Activated CD8-positive, alpha-beta T cell treated with anti-CD3 and anti-CD28 coated beads for 36 hours (primary cell): Measurements from ENCODE around the gene MFAP3. TPM values are rescaled to one million over a fixed set of nuclear protein-coding genes. Genes with fewer than 3 reads are reported as not detected.

Experiments
- ATAC-seq: fragments of 200-7000 bp; cut with Tn5 transposase; one replicate; pipeline ENCODE4 v1.10.0; 2021; ENCODE audit warnings: mild to moderate bottlenecking, moderate library complexity
- CTCF ChIA-PET: fragments of 350-600 bp; sonication (Branson Sonifier 250); formaldehyde crosslinking; loops from one replicate; lab custom pipeline; 2021; ENCODE audit warnings: antibody characterized with exemption; lab: Charles Lee
- POLR2A ChIA-PET: fragments of 350-600 bp; sonication (Branson Sonifier 250); formaldehyde crosslinking; loops from one replicate; lab custom pipeline; 2021; ENCODE audit warnings: antibody characterized with exemption; lab: Charles Lee
- DNase-seq: peaks from one replicate; pipeline ENCODE4 v3.0.0-alpha.2; 2020
- H3K27ac Mint-ChIP-seq: one replicate; pipeline ENCODE4 v1.8.0; 2021; ENCODE audit warnings: mild to moderate bottlenecking, mixed read lengths
- H3K27me3 Mint-ChIP-seq: one replicate; pipeline ENCODE4 v1.8.0; 2021; ENCODE audit warnings: mixed read lengths
- H3K36me3 Mint-ChIP-seq: one replicate; pipeline ENCODE4 v1.8.0; 2021; ENCODE audit warnings: low read depth, mixed read lengths
- H3K4me1 Mint-ChIP-seq: one replicate; pipeline ENCODE4 v1.8.0; 2021; ENCODE audit warnings: low read depth, mixed read lengths
- H3K4me3 Mint-ChIP-seq: one replicate; pipeline ENCODE4 v1.8.0; 2021; ENCODE audit warnings: mild to moderate bottlenecking, moderate library complexity, mixed read lengths
- H3K9me3 Mint-ChIP-seq: one replicate; pipeline ENCODE4 v1.8.0; 2021; ENCODE audit warnings: mixed read lengths
- intact Hi-C: fragments of 100-400 bp; cut with micrococcal nuclease; formaldehyde crosslinking; loops from one replicate; pipeline ENCODE4 v1.10.0; 2022
- total RNA-seq, 2 experiments: library from RNA; stranded (reverse); gene quantifications; one replicate each; pipeline ENCODE4 v1.2.3, GENCODE V29; 2021
- TF ChIP-seq, protein P1 (sequence below): fragments of 200-600 bp; IDR thresholded peaks from one replicate; pipeline ENCODE4 v1.8.0; 2022; ENCODE audit warnings: antibody characterized with exemption, mild to moderate bottlenecking

MFAP3 gene
- total RNA-seq, 2 experiments from 2014 or later = 10.0 to 12.1 TPM

DNA sequence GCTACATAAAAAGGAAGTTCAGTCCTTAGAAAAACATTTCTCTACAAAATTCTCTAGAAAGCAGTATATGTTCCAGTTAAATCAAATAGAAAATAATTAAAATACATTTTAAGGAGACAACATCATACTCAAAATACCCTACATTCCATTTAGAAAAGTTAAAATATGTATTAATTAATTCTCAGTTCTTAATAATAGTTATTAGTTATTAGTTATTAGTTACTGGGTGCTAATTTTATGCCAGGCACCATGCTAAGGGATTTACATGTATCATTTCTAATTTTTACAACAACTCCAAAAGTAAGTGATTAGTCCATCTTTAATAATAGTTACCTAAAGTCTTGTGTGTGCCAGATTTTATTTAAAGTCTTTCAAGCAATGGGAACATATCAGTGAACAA is 38.1 kb upstream of the MFAP3 start:
- Mint-ChIP-seq H3K36me3 (peaks cover 31% of the 10 kb centered on the region), H3K4me1 (no peaks in the 10 kb centered on the region), H3K9me3 (no peaks in the 10 kb centered on the region), H3K4me3 (no peak overlapping the region), H3K27me3 (no peaks in the 10 kb centered on the region), H3K27ac (no peak overlapping the region)
- CTCF ChIA-PET = no interaction called here
- intact Hi-C loops = no loop called here
- no peak for ATAC-seq
- no peak for DNase-seq
- TF ChIP-seq, protein P1, sequence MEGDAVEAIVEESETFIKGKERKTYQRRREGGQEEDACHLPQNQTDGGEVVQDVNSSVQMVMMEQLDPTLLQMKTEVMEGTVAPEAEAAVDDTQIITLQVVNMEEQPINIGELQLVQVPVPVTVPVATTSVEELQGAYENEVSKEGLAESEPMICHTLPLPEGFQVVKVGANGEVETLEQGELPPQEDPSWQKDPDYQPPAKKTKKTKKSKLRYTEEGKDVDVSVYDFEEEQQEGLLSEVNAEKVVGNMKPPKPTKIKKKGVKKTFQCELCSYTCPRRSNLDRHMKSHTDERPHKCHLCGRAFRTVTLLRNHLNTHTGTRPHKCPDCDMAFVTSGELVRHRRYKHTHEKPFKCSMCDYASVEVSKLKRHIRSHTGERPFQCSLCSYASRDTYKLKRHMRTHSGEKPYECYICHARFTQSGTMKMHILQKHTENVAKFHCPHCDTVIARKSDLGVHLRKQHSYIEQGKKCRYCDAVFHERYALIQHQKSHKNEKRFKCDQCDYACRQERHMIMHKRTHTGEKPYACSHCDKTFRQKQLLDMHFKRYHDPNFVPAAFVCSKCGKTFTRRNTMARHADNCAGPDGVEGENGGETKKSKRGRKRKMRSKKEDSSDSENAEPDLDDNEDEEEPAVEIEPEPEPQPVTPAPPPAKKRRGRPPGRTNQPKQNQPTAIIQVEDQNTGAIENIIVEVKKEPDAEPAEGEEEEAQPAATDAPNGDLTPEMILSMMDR = no peak
- POLR2A ChIA-PET = no interaction called here

DNA sequence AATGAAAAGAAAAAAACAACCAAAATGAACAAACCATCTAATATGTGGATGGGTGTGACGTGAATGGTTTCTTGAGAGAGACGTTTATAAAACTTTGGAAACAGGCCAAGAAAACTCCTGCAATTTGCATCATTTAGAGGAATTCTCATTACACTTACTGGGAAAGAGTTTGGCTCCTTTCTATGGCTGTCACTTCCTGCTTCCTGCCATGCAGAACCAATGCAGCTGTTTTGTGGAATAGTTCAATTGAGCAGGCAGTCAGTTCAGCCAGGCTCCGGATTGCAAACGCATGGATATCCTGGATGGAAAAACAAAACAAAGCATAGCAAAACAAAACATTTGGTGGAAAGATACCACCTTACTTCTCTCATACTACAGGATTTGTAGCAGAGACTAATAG is 36.7 kb upstream of the MFAP3 start:
- H3K27me3 Mint-ChIP-seq = no peaks in the 10 kb centered on the region
- DNase-seq (no peak), ATAC-seq (no peak)
- peaks cover 27% of the 10 kb centered on the region for H3K36me3 Mint-ChIP-seq
- intact Hi-C loops = no loop called here
- TF ChIP-seq, protein P1 = no peak
- H3K27ac Mint-ChIP-seq = no peak overlapping the region
- ChIA-PET POLR2A (no interaction called here), CTCF (no interaction called here)
- H3K4me1 Mint-ChIP-seq = no peaks in the 10 kb centered on the region
- H3K4me3 Mint-ChIP-seq = no peak overlapping the region
- no peaks in the 10 kb centered on the region for H3K9me3 Mint-ChIP-seq

DNA sequence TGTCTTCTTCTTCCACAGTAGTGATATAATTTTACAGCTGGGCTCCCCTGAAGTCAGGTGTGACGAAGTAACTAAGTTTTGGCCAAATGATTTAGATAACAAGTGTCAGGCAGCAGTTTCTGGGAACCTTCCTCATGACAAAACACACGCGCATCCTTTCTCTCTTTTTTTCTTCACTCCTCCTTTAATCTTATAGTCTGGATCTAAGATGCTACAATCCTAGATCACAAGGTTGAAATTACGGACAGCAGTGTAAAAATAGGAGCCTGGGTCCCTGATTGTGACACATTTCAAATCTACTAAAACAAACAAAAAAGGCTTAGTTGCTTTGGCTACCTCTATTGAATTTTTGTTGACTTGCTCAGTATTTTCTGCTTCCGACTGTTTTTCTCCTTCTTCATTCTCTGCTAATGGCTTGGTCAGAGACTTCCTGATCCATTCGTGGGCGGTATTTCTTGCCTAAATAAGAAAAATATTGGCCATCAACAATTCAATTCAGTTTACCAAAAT is 36.2 kb upstream of the MFAP3 start:
- Mint-ChIP-seq H3K27ac (no peak overlapping the region), H3K4me3 (no peak overlapping the region), H3K4me1 (no peaks in the 10 kb centered on the region), H3K36me3 (peaks cover 23% of the 10 kb centered on the region), H3K9me3 (no peaks in the 10 kb centered on the region), H3K27me3 (no peaks in the 10 kb centered on the region)
- ChIA-PET CTCF (no interaction called here), POLR2A (no interaction called here)
- TF ChIP-seq, protein P1 = no peak
- no peak for ATAC-seq
- DNase-seq = no peak
- intact Hi-C loops = no loop called here

DNA sequence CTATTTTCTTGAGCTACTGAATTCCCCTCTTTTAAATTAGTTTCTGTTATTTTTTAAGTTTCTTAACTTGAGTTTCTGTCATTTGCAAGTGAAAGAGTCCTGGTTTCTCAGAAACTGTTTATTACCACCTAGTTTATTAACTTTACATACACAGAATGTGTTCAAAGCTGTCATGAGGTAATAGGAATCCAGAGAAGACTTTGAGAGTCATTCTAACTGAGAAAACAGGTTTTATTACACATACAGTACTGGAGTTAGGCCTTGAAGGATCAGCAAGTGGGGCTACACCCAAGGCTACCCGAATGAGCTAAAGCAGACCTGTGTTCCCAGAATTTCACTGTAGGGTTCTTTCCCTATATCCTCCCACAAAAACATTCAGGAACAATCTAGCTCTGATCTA is 33.1 kb upstream of the MFAP3 start:
- H3K4me3 Mint-ChIP-seq = no peak overlapping the region
- TF ChIP-seq, protein P1 = no peak
- no peak overlapping the region for H3K27ac Mint-ChIP-seq
- DNase-seq = no peak
- peaks cover 9% of the 10 kb centered on the region for H3K36me3 Mint-ChIP-seq
- intact Hi-C loops = no loop called here
- H3K27me3 Mint-ChIP-seq = no peaks in the 10 kb centered on the region
- ChIA-PET POLR2A (no interaction called here), CTCF (interaction anchor here (1.0 kb wide), 1 partner anchor 67 kb away, joined by 3 read pairs; no protein-coding TSS in a partner anchor)
- no peaks in the 10 kb centered on the region for H3K4me1 Mint-ChIP-seq
- H3K9me3 Mint-ChIP-seq = no peaks in the 10 kb centered on the region
- no peak for ATAC-seq

DNA sequence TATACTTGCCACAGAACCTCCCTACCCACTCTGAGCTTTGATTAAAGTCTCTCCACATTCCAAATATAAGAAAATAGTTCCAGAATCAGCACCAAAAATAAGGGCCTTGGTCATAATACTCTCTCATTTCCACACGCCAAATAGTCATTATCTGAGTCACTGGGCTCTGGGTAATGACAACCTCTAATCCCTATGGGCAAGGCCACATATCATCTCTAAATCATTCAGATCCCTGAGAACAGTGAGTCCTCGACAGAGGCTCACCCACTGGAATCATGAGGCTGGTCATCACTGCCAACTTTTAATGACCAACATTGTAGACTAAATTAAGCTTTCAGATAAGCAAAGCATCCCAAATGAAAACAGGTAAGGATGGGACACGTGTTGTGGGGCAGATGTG is 28.1 kb upstream of the MFAP3 start:
- ATAC-seq = no peak
- no peak overlapping the region for H3K27ac Mint-ChIP-seq
- intact Hi-C loops = no loop called here
- H3K36me3 Mint-ChIP-seq = peaks cover 22% of the 10 kb centered on the region
- ChIA-PET POLR2A (no interaction called here), CTCF (interaction anchor here (1.3 to 2.5 kb wide), 2 partner anchors 46 to 61 kb away, joined by 3 to 6 read pairs; no protein-coding TSS in a partner anchor)
- TF ChIP-seq, protein P1 = no peak
- no peaks in the 10 kb centered on the region for H3K27me3 Mint-ChIP-seq
- no peaks in the 10 kb centered on the region for H3K9me3 Mint-ChIP-seq
- no peak for DNase-seq
- H3K4me3 Mint-ChIP-seq = no peak overlapping the region
- H3K4me1 Mint-ChIP-seq = no peaks in the 10 kb centered on the region
